Nephron (organoid): ENCODE measurements around the gene ECI1.

Source experiments
- H3K27ac Mint-ChIP-seq, 3 experiments: 2 replicates each; pipeline ENCODE4 v1.8.0; 2020; ENCODE audit warnings: mixed read lengths in 3 of 3, mild to moderate bottlenecking in 2 of 3, moderate library complexity in 1 of 3
- H3K27me3 Mint-ChIP-seq: 2 replicates; pipeline ENCODE4 v1.8.0; 2021; ENCODE audit warnings: low read depth, mild to moderate bottlenecking, moderate library complexity, mixed read lengths
- H3K36me3 Mint-ChIP-seq: 2 replicates; pipeline ENCODE4 v1.8.0; 2020; ENCODE audit warnings: low read depth, mixed read lengths
- H3K4me1 Mint-ChIP-seq: 2 replicates; pipeline ENCODE4 v1.8.0; 2020; ENCODE audit warnings: mixed read lengths
- H3K4me3 Mint-ChIP-seq, 3 experiments: 2 replicates each; pipeline ENCODE4 v1.8.0; 2020; ENCODE audit warnings: mild to moderate bottlenecking in 3 of 3, mixed read lengths in 3 of 3, moderate library complexity in 2 of 3
- H3K9me3 Mint-ChIP-seq: 2 replicates; pipeline ENCODE4 v1.8.0; 2020; ENCODE audit warnings: mixed read lengths
- CTCF ChIP-seq, 3 experiments: fragments of 200-600 bp; sonication (generic); IDR thresholded peaks; one replicate each; pipeline ENCODE4 v1.5.0; 2021; ENCODE audit warnings: antibody characterized with exemption in 3 of 3; ENCODE audit not compliant: unreplicated experiment in 3 of 3

ECI1 gene

GRCh38 chr16:2237102-2237482 is 14.3 kb downstream of the ECI1 start:
- H3K27ac Mint-ChIP-seq = no peak overlapping the region

GRCh38 chr16:2236337-2237101 is 14.9 kb downstream of the ECI1 start, which contains the start of gene DNASE1L2:
TSS of gene DNASE1L2 (plus strand) at chr16:2236444. CDS start at chr16:2236817, 373 bp downstream.
- Mint-ChIP-seq H3K4me1 (no peaks in the 10 kb centered on the region), H3K27me3 (peaks cover 37% of the 10 kb centered on the region), H3K9me3 (no peaks in the 10 kb centered on the region), H3K36me3 (no peaks in the 10 kb centered on the region), H3K4me3 (peak within 1 kb of the TSS in 1 of 3 experiments; percentile 48), H3K27ac (no peak within 1 kb of the TSS)
- no peak for TF ChIP-seq CTCF (IDR thresholded peaks at IDR 0.05; ENCODE audit: unreplicated experiment in 3 of 3)

More at GRCh38 chr16:2237102-2237482, 14.3 kb downstream of the ECI1 start:
- TF ChIP-seq CTCF (IDR thresholded peaks at IDR 0.05; ENCODE audit: unreplicated experiment in 3 of 3) = no peak
- Mint-ChIP-seq H3K36me3 (no peaks in the 10 kb centered on the region), H3K4me1 (no peaks in the 10 kb centered on the region), H3K4me3 (peak overlapping the region in 1 of 3 experiments; percentile 48), H3K9me3 (no peaks in the 10 kb centered on the region), H3K27me3 (peaks cover 37% of the 10 kb centered on the region)

GRCh38 chr16:2235695-2236336 is 15.6 kb downstream of the ECI1 start:
- Mint-ChIP-seq H3K4me3 (no peak overlapping the region), H3K36me3 (no peaks in the 10 kb centered on the region), H3K27ac (no peak overlapping the region), H3K27me3 (peaks cover 37% of the 10 kb centered on the region), H3K9me3 (no peaks in the 10 kb centered on the region), H3K4me1 (no peaks in the 10 kb centered on the region)
- TF ChIP-seq CTCF (IDR thresholded peaks at IDR 0.05; ENCODE audit: unreplicated experiment in 3 of 3) = no peak

GRCh38 chr16:2235234-2235651 is 16.1 kb downstream of the ECI1 start:
- H3K9me3 Mint-ChIP-seq = no peaks in the 10 kb centered on the region
- H3K4me1 Mint-ChIP-seq = no peaks in the 10 kb centered on the region
- peaks cover 37% of the 10 kb centered on the region for H3K27me3 Mint-ChIP-seq
- TF ChIP-seq CTCF (IDR thresholded peaks at IDR 0.05; ENCODE audit: unreplicated experiment in 3 of 3) = no peak
- no peak overlapping the region for H3K4me3 Mint-ChIP-seq
- no peak overlapping the region for H3K27ac Mint-ChIP-seq
- no peaks in the 10 kb centered on the region for H3K36me3 Mint-ChIP-seq

- Mint-ChIP-seq H3K36me3 (peaks cover 4% of the 10 kb centered on the region), H3K9me3 (no peaks in the 10 kb centered on the region), H3K27me3 (peaks cover 34% of the 10 kb centered on the region), H3K4me3 (no peak overlapping the region), H3K27ac (no peak overlapping the region), H3K4me1 (no peaks in the 10 kb centered on the region)
- no peak for TF ChIP-seq CTCF (IDR thresholded peaks at IDR 0.05; ENCODE audit: unreplicated experiment in 3 of 3)
Observed at GRCh38 chr16:2234813-2235170, 16.6 kb downstream of the ECI1 start.
